Sciatic nerve (tissue), 2 donors: Measurements from ENCODE around the gene SLC17A8. TPM values are rescaled to one million over a fixed set of nuclear protein-coding genes. Genes with fewer than 3 reads are reported as not detected.

Experiments
- ATAC-seq: fragments of 200-7000 bp; cut with Tn5 transposase; one replicate; pipeline ENCODE4 v1.9.1; 2020; ENCODE audit warnings: mild to moderate bottlenecking, moderate library complexity
- DNase-seq: peaks from one replicate; pipeline ENCODE4 v3.0.0-alpha.2; 2020; ENCODE audit warnings: low spot score
- intact Hi-C: fragments of 100-400 bp; cut with DNase I; formaldehyde crosslinking; loops from one replicate; pipeline ENCODE4 v1.14.2; 2022
- total RNA-seq: library from RNA; stranded (reverse); fragmentation: NEBNext Ultra II Directional; extraction: Animal tissue kit (Norgen Biotek cat#: 25700); gene quantifications from one replicate; pipeline ENCODE4 v1.2.1, GENCODE V29; 2021
- donor health status: DM: no; HTN: no; CAD: no.
- donor health status: DM: no; HTN: no; CAD: no.

Gene SLC17A8
- total RNA-seq, 1 donor from 2014 or later = not detected

- intact Hi-C loops = no loop called here
- ATAC-seq (no peak), DNase-seq (no peak)
These were observed 101.3 kb downstream of the SLC17A8 start for GRCh38 chr12:100458191-100458590.

DNA sequence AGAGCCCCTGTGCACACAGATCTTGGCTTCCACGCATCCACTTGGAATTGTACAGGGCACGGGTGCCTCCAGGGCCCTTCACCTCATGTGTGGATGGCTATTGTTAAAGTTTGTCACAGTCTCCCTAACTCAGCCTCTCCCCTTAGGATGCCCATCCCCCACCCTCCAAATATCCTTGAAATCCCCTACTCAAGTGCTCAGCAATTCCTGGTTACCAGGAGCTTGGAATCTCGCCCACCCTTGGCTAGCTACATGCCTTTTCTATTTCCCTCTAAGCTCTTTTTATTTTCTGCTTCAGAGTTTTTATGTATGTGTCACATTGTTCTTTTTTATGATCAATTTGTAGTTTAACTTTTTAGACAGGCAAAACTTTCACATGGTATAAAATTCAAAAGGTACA lies 103.8 kb downstream of the SLC17A8 start:
- ATAC-seq = no peak
- no peak for DNase-seq
- intact Hi-C loops = no loop called here

GRCh38 chr12:100461330-100461973 lies 104.6 kb downstream of the SLC17A8 start:
- no peak for ATAC-seq
- DNase-seq = no peak
- intact Hi-C loops = no loop called here

DNA sequence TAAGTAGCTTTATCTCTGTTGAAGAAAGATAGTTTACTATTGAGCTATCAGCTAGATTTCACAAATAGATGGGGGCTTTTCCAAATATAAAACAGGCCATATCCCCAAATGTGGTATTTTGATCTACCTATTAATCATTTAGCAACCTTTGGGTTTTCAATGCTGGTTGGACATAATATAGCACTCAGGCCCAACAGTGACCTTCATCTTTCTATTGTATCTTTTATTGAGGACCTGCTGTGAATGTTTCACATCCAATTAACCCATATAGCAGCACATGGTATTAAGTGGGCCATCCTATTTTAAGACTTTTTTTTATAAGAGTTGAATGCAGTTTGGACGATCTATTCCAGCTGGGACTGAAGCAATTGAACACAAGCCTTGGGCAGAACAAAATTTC lies 106.8 kb downstream of the SLC17A8 start:
- DNase-seq = no peak
- intact Hi-C loops = no loop called here
- ATAC-seq = no peak

DNA sequence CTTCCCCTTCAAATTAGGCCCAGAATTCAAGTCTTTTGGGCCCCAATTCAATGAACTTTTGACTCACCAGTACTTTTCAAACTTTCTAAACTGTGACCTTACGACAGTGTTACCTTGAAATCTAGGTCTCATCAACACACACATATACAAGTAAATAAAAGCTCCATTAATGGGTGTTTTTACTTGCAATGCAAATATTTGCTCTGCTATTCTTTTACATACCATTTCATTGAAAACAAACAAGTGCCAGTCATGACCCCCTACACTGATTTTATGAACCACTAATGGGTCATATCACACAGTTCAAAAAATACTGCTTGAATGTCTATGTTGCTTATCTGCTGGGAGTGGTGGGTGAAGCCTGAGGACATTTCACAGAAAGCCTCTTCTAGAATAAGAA lies 107.7 kb downstream of the SLC17A8 start:
- no peak for ATAC-seq
- DNase-seq = no peak
- intact Hi-C loops = no loop called here

GRCh38 chr12:100468126-100468525 lies 111.3 kb downstream of the SLC17A8 start:
- DNase-seq = no peak
- ATAC-seq = no peak
- intact Hi-C loops = no loop called here

Other genes with a start within 250 kb of the SLC17A8 start
- gene BLTP3B, start 214.2 kb upstream of the SLC17A8 start, total RNA-seq = 40.4 TPM
- gene ACTR6, start 156.3 kb upstream of the SLC17A8 start, total RNA-seq = 32.3 TPM
- gene DEPDC4, start 90.0 kb upstream of the SLC17A8 start, total RNA-seq = 1.5 TPM
- gene SCYL2, start 89.9 kb upstream of the SLC17A8 start, total RNA-seq = 54.1 TPM
- 0.13 TPM for gene NR1H4, start 116.8 kb downstream of the SLC17A8 start, total RNA-seq
- gene GAS2L3, start 216.6 kb downstream of the SLC17A8 start, total RNA-seq = 232 TPM